NCI-H146 treated with DMSO at 0.1 percent for 48 hours (cell line): ENCODE measurements around the gene SSPN.

ENCODE experiments used
- DNase-seq: peaks from one replicate; lab custom pipeline; 2025; ENCODE audit not compliant: unreplicated experiment; lab: John Stamatoyannopoulos, UW

Gene SSPN

GRCh38 chr12:26255893-26256645 lies 60.7 kb downstream of the SSPN start:
- no peak for DNase-seq

- no peak for DNase-seq
These were observed 69.0 kb downstream of the SSPN start for GRCh38 chr12:26264215-26264838.

GRCh38 chr12:26265606-26266005 lies 70.2 kb downstream of the SSPN start:
- DNase-seq, result no peak

- no peak for DNase-seq
These were observed 71.5 kb downstream of the SSPN start for GRCh38 chr12:26266881-26267280.

DNA sequence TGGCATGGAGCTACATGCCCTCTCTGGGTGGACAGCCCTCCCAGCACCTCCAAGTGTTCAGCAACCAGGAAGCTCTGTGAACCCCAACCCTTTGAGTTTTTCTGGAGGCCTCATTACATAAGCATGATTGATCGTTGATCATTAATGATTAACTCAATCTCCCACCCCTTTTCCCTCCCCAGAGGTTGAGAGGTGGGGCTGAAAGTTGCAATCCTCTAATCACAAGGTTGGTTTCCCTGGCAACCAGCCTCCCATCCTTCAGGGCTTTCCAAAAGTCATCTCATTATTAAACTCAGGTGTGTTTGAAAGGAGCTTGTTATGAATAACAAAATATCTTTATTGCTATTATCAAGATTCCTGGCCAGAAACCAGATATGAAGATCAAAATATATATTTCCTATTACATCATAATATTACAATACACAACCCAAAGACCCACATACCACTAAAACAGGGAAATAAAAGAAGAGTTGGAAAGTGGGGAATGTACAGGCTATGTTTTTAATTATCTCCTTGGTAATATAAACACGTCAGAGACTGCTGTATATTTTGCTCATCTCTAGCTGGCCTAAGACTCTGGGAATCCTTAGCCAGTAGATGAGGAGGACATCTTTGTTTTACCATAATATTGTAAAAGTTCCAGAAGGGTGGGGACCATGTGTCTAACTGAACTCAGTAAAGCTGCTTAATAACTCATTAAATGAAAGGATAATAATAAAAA lies 73.6 kb downstream of the SSPN start:
- no peak for DNase-seq

- no peak for DNase-seq
These were observed 74.3 kb downstream of the SSPN start for GRCh38 chr12:26269562-26270284.

DNA sequence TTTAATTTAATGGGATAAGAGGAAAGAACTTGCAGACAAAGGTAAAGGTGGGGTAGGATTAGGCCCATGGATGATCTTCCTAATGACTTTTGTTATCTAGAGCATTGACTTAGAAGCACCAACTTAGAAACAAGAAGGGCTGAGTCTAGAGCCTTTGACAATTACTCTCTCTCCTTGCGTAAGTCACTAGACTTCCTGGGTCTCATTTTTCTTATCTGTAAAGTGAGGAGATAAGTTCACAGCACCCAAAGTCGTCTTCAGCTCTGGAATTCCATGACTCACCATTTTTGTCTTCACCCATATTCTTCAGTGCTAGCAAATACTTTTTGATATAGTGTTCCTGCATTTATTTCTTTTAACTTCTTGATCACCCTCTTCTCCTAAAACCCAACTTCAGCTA lies 75.7 kb downstream of the SSPN start:
- DNase-seq, result no peak

DNA sequence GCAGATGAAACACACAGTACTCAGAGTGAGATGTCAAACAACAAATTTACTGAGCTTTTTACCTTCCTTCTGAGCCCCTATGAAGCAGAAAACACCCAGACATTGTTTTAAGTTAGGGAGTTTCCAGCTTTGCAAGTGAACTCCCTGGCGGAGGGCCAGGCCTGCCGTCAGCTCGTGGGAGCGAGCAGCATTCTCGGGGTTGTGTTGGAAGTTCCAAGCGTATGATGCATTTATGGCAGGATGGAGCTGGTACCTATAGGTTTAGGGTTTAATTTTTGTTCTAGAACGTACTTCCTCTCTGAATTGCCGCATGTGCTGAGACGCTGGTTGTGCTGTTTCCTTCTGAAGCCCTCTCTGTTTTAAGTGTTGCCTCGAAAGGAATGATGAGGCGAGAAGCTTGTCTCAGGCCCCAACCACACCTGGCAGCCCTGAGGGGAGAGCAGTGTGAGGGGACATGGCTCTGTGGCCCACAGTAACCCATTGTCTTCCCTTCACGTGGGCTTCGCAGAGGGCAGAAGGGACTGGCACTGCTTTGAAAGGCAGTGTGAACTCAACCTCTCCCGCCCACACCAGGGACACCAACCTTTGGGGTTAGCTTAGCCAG lies 76.6 kb downstream of the SSPN start:
- no peak for DNase-seq

DNA sequence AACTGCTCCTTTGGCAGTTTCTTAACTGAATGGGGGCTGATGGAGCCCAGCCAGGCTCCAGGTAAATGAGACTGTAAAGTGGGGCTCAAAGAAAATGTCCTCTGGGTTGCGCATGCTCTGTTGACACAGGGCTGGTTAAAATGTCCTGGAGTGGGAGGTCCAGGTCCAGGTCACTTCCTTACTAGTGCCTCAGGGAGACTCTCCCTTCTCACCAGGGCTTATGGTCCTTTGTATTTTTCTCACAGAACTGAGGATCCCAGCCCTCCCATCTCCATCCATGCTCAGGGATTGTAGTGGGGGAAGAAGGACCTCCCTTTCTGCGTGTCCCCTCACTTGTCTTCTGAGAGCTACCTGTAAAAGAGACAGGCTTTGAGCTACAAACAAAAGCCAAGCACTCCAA lies 77.5 kb downstream of the SSPN start:
- DNase-seq, result no peak

GRCh38 chr12:26273811-26274210 lies 78.4 kb downstream of the SSPN start:
- DNase-seq, result no peak

DNA sequence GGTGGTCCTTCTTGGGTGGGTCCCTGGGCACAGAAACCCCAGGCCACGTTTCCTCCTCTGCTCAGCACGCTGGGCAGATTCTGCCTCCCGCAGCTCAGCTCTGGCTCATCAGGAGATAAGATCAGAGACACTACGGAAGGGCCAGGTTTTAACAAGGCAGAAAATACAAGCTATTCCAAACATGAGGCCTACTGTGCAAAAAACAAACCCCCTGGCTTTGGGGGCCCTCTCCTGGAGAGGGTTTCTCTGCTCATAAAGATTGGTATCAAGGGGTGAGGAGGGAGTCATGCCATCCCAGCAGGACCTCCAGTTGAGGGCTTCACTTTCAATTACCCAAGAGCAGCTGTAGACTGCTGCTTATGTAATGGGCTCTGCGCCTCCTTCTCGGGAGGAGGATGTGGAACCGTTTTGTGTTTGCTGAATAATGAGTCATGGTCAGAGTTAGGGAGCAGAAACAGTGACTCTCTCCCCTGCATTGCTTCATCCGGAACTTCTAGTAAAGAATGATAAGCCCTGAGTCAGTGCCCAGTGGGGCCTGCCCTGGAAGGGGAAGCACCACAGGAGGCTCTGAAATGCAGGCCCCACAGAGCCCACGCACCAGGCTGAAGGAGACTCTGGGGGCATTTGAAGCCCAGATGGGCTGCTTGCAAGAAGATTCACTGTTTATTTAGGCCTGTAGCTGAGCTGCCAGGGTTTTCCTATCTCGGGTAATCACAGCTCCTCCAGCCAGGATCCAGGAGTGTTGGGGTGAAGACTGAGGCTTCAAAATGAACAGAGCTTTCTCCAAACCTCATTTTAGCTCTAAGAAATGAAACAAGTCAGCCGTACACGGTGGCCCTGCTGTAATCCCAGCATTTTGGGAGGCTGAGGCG lies 79.3 kb downstream of the SSPN start:
- DNase-seq, result no peak

DNA sequence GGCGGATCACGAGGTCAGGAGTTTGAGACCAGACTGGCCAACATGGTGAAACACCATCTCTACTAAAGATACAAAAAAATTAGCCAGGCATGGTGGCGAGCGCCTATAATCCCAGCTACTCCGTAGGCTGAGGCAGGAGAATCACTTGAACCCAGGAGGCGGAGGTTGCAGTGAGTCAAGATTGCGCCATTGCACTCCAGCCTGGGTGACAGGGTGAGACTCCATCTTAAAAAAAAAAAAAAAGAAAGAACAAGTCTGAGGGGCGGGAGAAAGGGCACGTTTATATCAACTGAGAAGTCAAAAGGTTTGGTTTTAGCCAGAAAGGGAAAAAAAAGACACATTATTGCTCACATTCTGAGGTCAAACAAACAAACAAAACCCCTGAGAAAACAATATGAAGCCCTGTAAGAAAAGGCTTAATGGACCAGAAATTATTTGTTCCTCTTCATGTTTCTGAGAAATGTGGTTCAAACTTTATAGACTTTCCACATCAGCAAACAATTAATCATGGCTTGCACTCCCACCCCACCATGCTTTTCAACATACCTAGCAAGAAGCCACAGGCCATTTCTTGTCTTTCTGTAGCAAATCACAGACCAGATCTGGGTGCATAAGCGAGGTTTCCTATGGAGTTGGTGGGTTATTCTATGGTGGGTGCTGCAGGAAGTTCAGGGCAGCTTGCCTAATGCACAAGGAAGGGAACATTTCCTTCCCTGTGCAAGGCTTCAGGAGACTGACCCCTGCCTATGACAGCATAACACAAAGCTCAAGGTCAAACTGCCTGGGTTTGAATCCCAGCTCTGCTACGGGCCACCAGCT lies 80.1 kb downstream of the SSPN start:
- DNase-seq, result no peak

- DNase-seq, result no peak
These were observed 81.3 kb downstream of the SSPN start for GRCh38 chr12:26276709-26277108.

- no peak for DNase-seq
These were observed 82.3 kb downstream of the SSPN start for GRCh38 chr12:26277506-26278246.

DNA sequence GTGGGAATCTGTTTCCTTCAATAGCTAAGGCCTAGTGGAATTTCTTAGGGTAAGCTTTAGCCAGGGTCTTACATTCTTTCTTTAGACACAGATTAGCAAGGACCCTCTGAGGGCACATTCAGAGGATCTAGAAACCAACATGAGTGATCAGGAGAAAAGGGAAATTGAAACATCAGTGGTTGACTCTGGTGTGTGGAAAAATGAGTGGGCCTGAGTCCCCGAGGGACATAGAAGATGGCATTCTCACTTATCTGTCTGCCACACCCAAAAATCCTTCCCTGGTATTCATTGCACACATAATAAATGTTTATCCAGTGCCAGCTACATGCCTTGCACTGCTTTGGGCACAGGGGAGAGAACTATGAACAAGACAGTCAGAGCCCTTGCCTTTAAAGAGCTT lies 82.9 kb downstream of the SSPN start:
- no peak for DNase-seq

DNA sequence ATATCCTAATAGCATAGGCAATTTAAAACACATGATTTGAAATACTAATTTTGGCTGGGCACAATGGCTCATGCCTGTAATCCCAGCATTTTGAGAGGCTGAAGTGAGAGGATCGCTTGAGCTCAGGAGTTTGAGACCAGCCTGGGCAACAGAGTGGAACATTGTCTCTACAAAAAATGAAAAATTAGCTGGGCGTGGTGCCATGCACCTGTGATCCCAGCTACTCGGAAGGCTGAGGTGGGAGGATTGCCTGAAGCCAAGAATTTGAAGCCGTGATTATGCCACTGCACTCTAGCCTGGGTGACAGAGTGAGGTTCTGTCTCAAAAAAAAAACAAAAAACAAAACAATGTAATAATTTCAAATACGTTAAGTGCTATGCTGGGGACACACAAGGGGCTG lies 83.3 kb downstream of the SSPN start:
- no peak for DNase-seq

- DNase-seq, result no peak
These were observed 83.7 kb downstream of the SSPN start for GRCh38 chr12:26279091-26279490.

DNA sequence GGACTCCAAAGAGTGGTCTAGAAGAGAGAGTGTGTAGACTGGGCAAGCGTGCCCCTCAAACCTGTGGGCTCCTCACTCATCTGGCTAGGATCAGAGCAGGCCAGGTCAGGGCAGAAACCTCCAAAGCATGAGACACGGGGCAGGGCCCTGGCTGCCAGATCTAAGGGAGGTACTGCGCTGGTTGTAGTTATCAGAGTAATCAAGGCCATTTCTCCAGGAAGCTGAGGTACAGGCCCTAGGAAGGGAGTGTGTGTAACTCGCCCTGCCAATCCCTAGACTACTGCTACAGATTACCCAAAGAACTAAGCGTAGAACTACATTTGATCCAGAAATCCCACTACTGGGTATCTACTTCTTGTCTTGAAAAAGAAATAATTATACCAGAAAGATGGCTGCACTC lies 84.5 kb downstream of the SSPN start:
- DNase-seq, result no peak

DNA sequence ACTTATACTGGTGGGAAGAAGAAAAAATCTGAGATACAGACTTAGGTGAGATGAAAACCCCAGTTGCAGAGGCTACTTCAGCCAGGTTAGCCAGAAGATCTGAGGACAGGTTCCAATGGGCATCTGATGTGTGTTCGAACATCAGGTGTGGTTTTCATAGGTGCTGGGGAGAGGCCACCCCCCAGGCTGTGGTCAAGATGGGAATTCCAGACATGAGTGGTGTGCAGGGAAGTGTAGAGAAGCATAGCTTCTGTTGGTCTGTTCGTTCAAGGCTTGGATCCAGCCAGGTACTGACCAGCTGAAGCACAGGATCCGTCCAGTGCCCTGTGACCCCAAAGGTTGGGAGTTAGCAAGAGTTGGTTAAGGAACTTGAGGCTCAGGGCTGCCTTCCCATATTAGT lies 85.5 kb downstream of the SSPN start:
- DNase-seq, result no peak
